Measurements from ENCODE around the gene MAGI1.

MAGI1 gene
- long read RNA-seq, partial matches to known transcripts: 2 of 8 reads
- long read RNA-seq, other reads (novel, unspliced or antisense): 6 of 8 reads

DNA sequence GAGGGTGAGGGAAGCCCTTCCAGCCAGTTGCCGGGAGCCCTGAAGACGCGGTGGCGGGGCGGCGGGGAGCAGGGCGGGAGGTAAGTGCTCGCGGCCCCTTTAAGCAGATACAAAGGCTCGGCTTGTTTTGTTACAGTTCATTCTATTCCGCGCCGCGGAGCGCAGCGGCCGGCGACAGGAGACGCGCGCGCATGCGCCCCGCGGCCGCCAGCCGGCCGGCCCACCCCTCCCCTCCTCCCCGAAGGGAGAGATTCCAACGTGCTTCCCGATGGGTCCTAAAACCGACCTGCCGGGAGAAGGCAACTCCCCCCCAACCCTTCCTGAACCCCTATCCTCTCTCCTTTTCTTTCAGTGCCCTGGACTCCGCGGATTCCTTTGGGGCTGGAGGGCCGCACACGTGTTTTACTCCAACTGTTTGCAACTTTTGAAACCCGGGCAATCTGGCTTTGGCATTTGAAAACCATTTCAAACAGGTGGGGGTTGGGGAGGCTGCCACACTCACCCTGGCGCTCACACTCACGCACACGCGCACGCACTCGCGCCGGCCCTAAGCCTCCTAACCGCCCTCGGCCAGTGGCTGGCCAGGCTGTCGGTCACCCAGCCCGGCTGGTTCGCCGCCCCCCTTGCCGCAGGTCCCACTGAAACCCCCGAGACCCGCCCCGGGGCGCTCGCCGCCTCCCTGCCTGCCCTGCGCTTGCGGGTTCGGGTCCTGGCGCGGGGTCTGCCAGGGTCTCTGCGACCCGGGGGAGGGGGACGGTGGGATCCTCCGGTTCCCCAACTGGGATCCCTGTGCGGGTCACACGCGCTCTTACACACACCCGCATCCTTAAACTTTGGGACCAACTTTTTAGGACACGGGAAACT lies at the start of gene MAGI1:
MAGI1 (minus strand) TSS at position 193 of the 864 bp plus-strand sequence. CDS start 610 bp downstream, outside the sequence.
- TF ChIP-seq, protein P1, sequence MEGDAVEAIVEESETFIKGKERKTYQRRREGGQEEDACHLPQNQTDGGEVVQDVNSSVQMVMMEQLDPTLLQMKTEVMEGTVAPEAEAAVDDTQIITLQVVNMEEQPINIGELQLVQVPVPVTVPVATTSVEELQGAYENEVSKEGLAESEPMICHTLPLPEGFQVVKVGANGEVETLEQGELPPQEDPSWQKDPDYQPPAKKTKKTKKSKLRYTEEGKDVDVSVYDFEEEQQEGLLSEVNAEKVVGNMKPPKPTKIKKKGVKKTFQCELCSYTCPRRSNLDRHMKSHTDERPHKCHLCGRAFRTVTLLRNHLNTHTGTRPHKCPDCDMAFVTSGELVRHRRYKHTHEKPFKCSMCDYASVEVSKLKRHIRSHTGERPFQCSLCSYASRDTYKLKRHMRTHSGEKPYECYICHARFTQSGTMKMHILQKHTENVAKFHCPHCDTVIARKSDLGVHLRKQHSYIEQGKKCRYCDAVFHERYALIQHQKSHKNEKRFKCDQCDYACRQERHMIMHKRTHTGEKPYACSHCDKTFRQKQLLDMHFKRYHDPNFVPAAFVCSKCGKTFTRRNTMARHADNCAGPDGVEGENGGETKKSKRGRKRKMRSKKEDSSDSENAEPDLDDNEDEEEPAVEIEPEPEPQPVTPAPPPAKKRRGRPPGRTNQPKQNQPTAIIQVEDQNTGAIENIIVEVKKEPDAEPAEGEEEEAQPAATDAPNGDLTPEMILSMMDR (IDR thresholded peaks at IDR 0.05; ENCODE audit: insufficient read depth, low read length): no peak
- TF ChIP-seq POLR2AphosphoS5 (IDR thresholded peaks at IDR 0.05; ENCODE audit: low read depth) (no peak), GABPA (IDR thresholded peaks at IDR 0.05; ENCODE audit: low read depth) (no peak), SPI1 (IDR thresholded peaks at IDR 0.05; ENCODE audit: borderline replicate concordance, low read depth) (no peak)
- TF ChIP-seq, protein P2, sequence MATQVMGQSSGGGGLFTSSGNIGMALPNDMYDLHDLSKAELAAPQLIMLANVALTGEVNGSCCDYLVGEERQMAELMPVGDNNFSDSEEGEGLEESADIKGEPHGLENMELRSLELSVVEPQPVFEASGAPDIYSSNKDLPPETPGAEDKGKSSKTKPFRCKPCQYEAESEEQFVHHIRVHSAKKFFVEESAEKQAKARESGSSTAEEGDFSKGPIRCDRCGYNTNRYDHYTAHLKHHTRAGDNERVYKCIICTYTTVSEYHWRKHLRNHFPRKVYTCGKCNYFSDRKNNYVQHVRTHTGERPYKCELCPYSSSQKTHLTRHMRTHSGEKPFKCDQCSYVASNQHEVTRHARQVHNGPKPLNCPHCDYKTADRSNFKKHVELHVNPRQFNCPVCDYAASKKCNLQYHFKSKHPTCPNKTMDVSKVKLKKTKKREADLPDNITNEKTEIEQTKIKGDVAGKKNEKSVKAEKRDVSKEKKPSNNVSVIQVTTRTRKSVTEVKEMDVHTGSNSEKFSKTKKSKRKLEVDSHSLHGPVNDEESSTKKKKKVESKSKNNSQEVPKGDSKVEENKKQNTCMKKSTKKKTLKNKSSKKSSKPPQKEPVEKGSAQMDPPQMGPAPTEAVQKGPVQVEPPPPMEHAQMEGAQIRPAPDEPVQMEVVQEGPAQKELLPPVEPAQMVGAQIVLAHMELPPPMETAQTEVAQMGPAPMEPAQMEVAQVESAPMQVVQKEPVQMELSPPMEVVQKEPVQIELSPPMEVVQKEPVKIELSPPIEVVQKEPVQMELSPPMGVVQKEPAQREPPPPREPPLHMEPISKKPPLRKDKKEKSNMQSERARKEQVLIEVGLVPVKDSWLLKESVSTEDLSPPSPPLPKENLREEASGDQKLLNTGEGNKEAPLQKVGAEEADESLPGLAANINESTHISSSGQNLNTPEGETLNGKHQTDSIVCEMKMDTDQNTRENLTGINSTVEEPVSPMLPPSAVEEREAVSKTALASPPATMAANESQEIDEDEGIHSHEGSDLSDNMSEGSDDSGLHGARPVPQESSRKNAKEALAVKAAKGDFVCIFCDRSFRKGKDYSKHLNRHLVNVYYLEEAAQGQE (IDR thresholded peaks at IDR 0.05; ENCODE audit: insufficient replicate concordance, low read depth): no peak
- peaks cover 39% of the 10 kb centered on the region for H3K27me3 ChIP-seq (ENCODE audit: insufficient read depth, poor library complexity, severe bottlenecking)
- peak within 1 kb of the TSS; percentile 28 for H3K4me3 ChIP-seq (replicated peaks; ENCODE audit: insufficient read depth, low read length)
- DNase-seq (ENCODE audit: low read depth in 1 of 2, low spot score in 1 of 2): peak; percentile 2 to 45
- no peak within 1 kb of the TSS for H3K27ac ChIP-seq (replicated peaks)

DNA sequence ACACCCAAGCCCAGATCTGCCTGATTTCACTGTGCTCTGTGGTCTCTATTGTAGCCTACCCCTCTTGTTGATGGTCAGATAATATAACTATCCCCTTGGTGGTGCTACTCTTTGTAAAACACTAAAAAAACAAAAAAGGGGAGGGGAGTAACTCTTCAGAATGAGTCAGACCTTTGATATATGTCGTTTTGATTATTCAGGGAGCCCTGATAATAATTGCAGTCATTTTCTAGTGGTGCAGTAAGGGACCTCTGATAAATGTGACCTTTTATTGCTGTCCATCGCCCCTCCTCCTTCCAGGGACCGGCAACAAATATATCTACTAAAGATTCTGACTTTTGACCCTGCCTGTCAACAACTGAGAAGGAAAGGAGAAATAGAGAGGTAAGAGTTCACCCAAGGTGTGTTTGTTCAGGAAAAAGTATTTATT lies 45.1 kb upstream of the MAGI1 start:
- H3K4me3 ChIP-seq (replicated peaks; ENCODE audit: insufficient read depth, low read length): no peak overlapping the region

DNA sequence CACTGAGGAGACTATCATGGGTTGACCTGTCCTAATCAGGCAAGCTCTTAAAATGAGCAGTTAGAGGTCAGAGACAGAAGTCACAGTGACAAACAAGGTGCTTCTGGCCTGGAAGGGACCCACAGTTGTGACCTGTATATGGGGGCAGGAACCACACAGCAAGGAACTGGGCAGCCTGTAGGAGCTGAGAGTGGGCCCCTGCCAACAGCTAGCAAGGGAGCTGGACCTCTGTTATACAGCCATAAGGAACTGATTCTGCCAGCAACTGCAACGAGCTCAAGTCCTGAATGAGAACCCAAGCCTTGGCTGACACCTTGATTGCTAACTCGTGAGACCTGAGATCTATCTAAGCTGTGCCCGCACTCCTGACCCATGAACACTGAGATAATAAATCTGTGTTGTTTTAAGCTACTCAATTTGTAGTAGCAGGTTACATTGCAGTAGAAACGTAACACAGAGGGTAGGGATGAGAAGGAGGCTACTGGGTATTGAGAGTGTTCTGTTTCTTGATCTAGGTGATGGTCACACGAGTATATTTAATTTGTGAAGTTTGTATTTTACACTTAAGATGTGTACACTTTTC lies 44.5 kb upstream of the MAGI1 start:
- DNase-seq (ENCODE audit: low read depth in 1 of 2, low spot score in 1 of 2): no peak
- Histone ChIP-seq H3K4me3 (replicated peaks; ENCODE audit: insufficient read depth, low read length) (no peak overlapping the region), H3K27me3 (ENCODE audit: insufficient read depth, poor library complexity, severe bottlenecking) (no peaks in the 10 kb centered on the region), H3K27ac (replicated peaks) (no peak overlapping the region)
- TF ChIP-seq GABPA (IDR thresholded peaks at IDR 0.05; ENCODE audit: low read depth) (no peak), SPI1 (IDR thresholded peaks at IDR 0.05; ENCODE audit: borderline replicate concordance, low read depth) (no peak)
- TF ChIP-seq, protein P1 (IDR thresholded peaks at IDR 0.05; ENCODE audit: insufficient read depth, low read length): no peak
- TF ChIP-seq, protein P2 (IDR thresholded peaks at IDR 0.05; ENCODE audit: insufficient replicate concordance, low read depth): no peak

More for the DNA sequence above, 45.1 kb upstream of the MAGI1 start:
- no peak overlapping the region for H3K27ac ChIP-seq (replicated peaks)
- no peaks in the 10 kb centered on the region for H3K27me3 ChIP-seq (ENCODE audit: insufficient read depth, poor library complexity, severe bottlenecking)
- DNase-seq (ENCODE audit: low read depth in 1 of 2, low spot score in 1 of 2): no peak
- no peak for TF ChIP-seq GABPA (IDR thresholded peaks at IDR 0.05; ENCODE audit: low read depth)
- TF ChIP-seq, protein P1 (IDR thresholded peaks at IDR 0.05; ENCODE audit: insufficient read depth, low read length): no peak
- no peak for TF ChIP-seq SPI1 (IDR thresholded peaks at IDR 0.05; ENCODE audit: borderline replicate concordance, low read depth)
- TF ChIP-seq POLR2AphosphoS5 (IDR thresholded peaks at IDR 0.05; ENCODE audit: low read depth): no peak
- TF ChIP-seq, protein P2 (IDR thresholded peaks at IDR 0.05; ENCODE audit: insufficient replicate concordance, low read depth): no peak

Data from HL-60 (cell line).